ENCODE data around the gene HFE.
"Not testable (repeated sequence)": the region's sequence is repeated elsewhere in the genome, so short reads cannot be mapped to it uniquely, and the experiment has no call there.

HFE gene

GRCh38 chr6:26078066-26078465 is 9.2 kb upstream of the HFE start:
- DNase-seq, H3K4me3 Mint-ChIP-seq, H3K4me1 Mint-ChIP-seq, H3K36me3 Mint-ChIP-seq, H3K27ac Mint-ChIP-seq: not testable (repeated sequence)
- CTCF ChIA-PET: interaction anchor here (1.0 kb wide), 2 partner anchors 9 to 18 kb away, joined by 3 to 4 read pairs; partner anchors contain the start of gene HFE
- Mint-ChIP-seq H3K27me3 (peaks cover 33% of the 10 kb centered on the region), H3K9me3 (peaks cover 14% of the 10 kb centered on the region)

GRCh38 chr6:26081096-26081495 is 6.1 kb upstream of the HFE start:
- Mint-ChIP-seq H3K4me1 (peaks cover 15% of the 10 kb centered on the region), H3K9me3 (peaks cover 14% of the 10 kb centered on the region), H3K27me3 (peaks cover 22% of the 10 kb centered on the region)
- H3K4me3 Mint-ChIP-seq, DNase-seq, H3K27ac Mint-ChIP-seq, H3K36me3 Mint-ChIP-seq: not testable (repeated sequence)
- CTCF ChIA-PET: interaction anchor here (1.3 to 3.5 kb wide), 2 partner anchors 15 to 17 kb away, joined by 4 to 19 read pairs; no protein-coding TSS in a partner anchor

GRCh38 chr6:26086211-26086610 is 1.0 kb upstream of the HFE start:
- peak; percentile 74 for DNase-seq
- Mint-ChIP-seq H3K4me3 (peak overlapping the region; percentile 78), H3K36me3 (peaks cover 14% of the 10 kb centered on the region), H3K4me1 (peaks cover 58% of the 10 kb centered on the region), H3K27ac (peak overlapping the region; percentile 69), H3K27me3 (peaks cover 13% of the 10 kb centered on the region), H3K9me3 (peaks cover 8% of the 10 kb centered on the region)
- CTCF ChIA-PET: interaction anchor here (1.0 to 20.8 kb wide), 3 partner anchors 8 to 19 kb away, joined by 3 to 475 read pairs (median 51); no protein-coding TSS in a partner anchor

- peaks cover 70% of the 10 kb centered on the region for H3K4me1 Mint-ChIP-seq
- DNase-seq: no peak
- peaks cover 9% of the 10 kb centered on the region for H3K27me3 Mint-ChIP-seq
- peak overlapping the region; percentile 22 for H3K27ac Mint-ChIP-seq
- no peaks in the 10 kb centered on the region for H3K9me3 Mint-ChIP-seq
- H3K4me3 Mint-ChIP-seq: peak overlapping the region; percentile 78
- CTCF ChIA-PET: interaction anchor here (1.9 to 20.8 kb wide), 3 partner anchors 8 to 21 kb away, joined by 4 to 475 read pairs (median 51); no protein-coding TSS in a partner anchor
- H3K36me3 Mint-ChIP-seq: peaks cover 13% of the 10 kb centered on the region
Observed at GRCh38 chr6:26088344-26088743, 1.1 kb downstream of the HFE start.

- Mint-ChIP-seq H3K27ac (no peak overlapping the region), H3K4me3 (no peak overlapping the region), H3K27me3 (peaks cover 9% of the 10 kb centered on the region), H3K36me3 (peaks cover 13% of the 10 kb centered on the region), H3K9me3 (no peaks in the 10 kb centered on the region), H3K4me1 (peaks cover 70% of the 10 kb centered on the region)
- CTCF ChIA-PET: interaction anchor here (1.9 to 20.8 kb wide), 3 partner anchors 7 to 22 kb away, joined by 4 to 475 read pairs (median 51); no protein-coding TSS in a partner anchor
- DNase-seq: no peak
Observed at GRCh38 chr6:26089272-26089671, 2.0 kb downstream of the HFE start.

- H3K27ac Mint-ChIP-seq: peak overlapping the region; percentile 8
- no peaks in the 10 kb centered on the region for H3K9me3 Mint-ChIP-seq
- DNase-seq: no peak
- H3K4me1 Mint-ChIP-seq: peaks cover 45% of the 10 kb centered on the region
- H3K4me3 Mint-ChIP-seq: no peak overlapping the region
- H3K27me3 Mint-ChIP-seq: peaks cover 13% of the 10 kb centered on the region
- CTCF ChIA-PET: interaction anchor here (0.9 to 20.8 kb wide), 2 partner anchors 25 to 43 kb away, joined by 3 to 475 read pairs; no protein-coding TSS in a partner anchor
- peaks cover 13% of the 10 kb centered on the region for H3K36me3 Mint-ChIP-seq
Observed at GRCh38 chr6:26092443-26092842, 5.2 kb downstream of the HFE start.

GRCh38 chr6:26094036-26094435 is 6.8 kb downstream of the HFE start:
- CTCF ChIA-PET: interaction anchor here (1.5 to 20.8 kb wide), 2 partner anchors 11 to 27 kb away, joined by 4 to 475 read pairs; no protein-coding TSS in a partner anchor
- Mint-ChIP-seq H3K4me1 (peaks cover 31% of the 10 kb centered on the region), H3K9me3 (no peaks in the 10 kb centered on the region), H3K4me3 (no peak overlapping the region), H3K36me3 (peaks cover 13% of the 10 kb centered on the region), H3K27me3 (peaks cover 15% of the 10 kb centered on the region), H3K27ac (no peak overlapping the region)
- DNase-seq: no peak

- Mint-ChIP-seq H3K9me3 (no peaks in the 10 kb centered on the region), H3K4me3 (no peak overlapping the region)
Observed at GRCh38 chr6:26097268-26097875, 10.1 kb downstream of the HFE start.

GRCh38 chr6:26103141-26103769 is 16.0 kb downstream of the HFE start:
- Mint-ChIP-seq H3K27me3 (peaks cover 9% of the 10 kb centered on the region), H3K27ac (peak overlapping the region; percentile 100), H3K4me3 (peak overlapping the region; percentile 88), H3K4me1 (peaks cover 30% of the 10 kb centered on the region), H3K36me3 (peaks cover 6% of the 10 kb centered on the region), H3K9me3 (no peaks in the 10 kb centered on the region)
- DNase-seq: no peak
- CTCF ChIA-PET: interaction anchor here (20.8 kb wide), 1 partner anchor 36 kb away, joined by 475 read pairs; no protein-coding TSS in a partner anchor

More at GRCh38 chr6:26097268-26097875, 10.1 kb downstream of the HFE start:
- peak; percentile 74 for DNase-seq
- peaks cover 14% of the 10 kb centered on the region for H3K27me3 Mint-ChIP-seq
- peaks cover 12% of the 10 kb centered on the region for H3K4me1 Mint-ChIP-seq
- CTCF ChIA-PET: interaction anchor here (0.6 to 20.8 kb wide), 9 partner anchors 9 to 80 kb away, joined by 3 to 475 read pairs (median 4); partner anchors contain the start of gene HFE
- no peak overlapping the region for H3K27ac Mint-ChIP-seq
- H3K36me3 Mint-ChIP-seq: peaks cover 4% of the 10 kb centered on the region

- Mint-ChIP-seq H3K4me1 (peaks cover 30% of the 10 kb centered on the region), H3K27me3 (peaks cover 9% of the 10 kb centered on the region), H3K36me3 (peaks cover 6% of the 10 kb centered on the region), H3K4me3 (peak overlapping the region; percentile 88), H3K9me3 (no peaks in the 10 kb centered on the region), H3K27ac (peak overlapping the region; percentile 100)
- DNase-seq: peak; percentile 94
- CTCF ChIA-PET: interaction anchor here (0.6 to 20.8 kb wide), 4 partner anchors 10 to 60 kb away, joined by 3 to 475 read pairs (median 4); a partner anchor contains a TSS
Observed at GRCh38 chr6:26103770-26104456, 16.7 kb downstream of the HFE start.

GRCh38 chr6:26104457-26105108 is 17.4 kb downstream of the HFE start:
- H3K27ac Mint-ChIP-seq: peak overlapping the region; percentile 100
- peaks cover 6% of the 10 kb centered on the region for H3K36me3 Mint-ChIP-seq
- no peaks in the 10 kb centered on the region for H3K9me3 Mint-ChIP-seq
- CTCF ChIA-PET: interaction anchor here (0.6 to 20.8 kb wide), 4 partner anchors 10 to 60 kb away, joined by 3 to 475 read pairs (median 4); a partner anchor contains a TSS
- H3K4me3 Mint-ChIP-seq: peak overlapping the region; percentile 88
- H3K4me1 Mint-ChIP-seq: peaks cover 30% of the 10 kb centered on the region
- peak; percentile 57 for DNase-seq
- H3K27me3 Mint-ChIP-seq: peaks cover 3% of the 10 kb centered on the region

- Mint-ChIP-seq H3K9me3 (no peaks in the 10 kb centered on the region), H3K27me3 (peaks cover 3% of the 10 kb centered on the region), H3K36me3 (peaks cover 6% of the 10 kb centered on the region), H3K4me3 (peak overlapping the region; percentile 10), H3K27ac (peak overlapping the region; percentile 79), H3K4me1 (peaks cover 30% of the 10 kb centered on the region)
- CTCF ChIA-PET: interaction anchor here (1.5 to 20.8 kb wide), 2 partner anchors 9 to 38 kb away, joined by 4 to 475 read pairs; no protein-coding TSS in a partner anchor
- DNase-seq: no peak
Observed at GRCh38 chr6:26105109-26105730, 18.0 kb downstream of the HFE start.

GRCh38 chr6:26105842-26106241 is 18.6 kb downstream of the HFE start:
- Mint-ChIP-seq H3K27ac (no peak overlapping the region), H3K4me3 (no peak overlapping the region), H3K36me3 (peaks cover 6% of the 10 kb centered on the region), H3K9me3 (no peaks in the 10 kb centered on the region), H3K27me3 (peaks cover 3% of the 10 kb centered on the region), H3K4me1 (peaks cover 30% of the 10 kb centered on the region)
- CTCF ChIA-PET: interaction anchor here (0.7 to 20.8 kb wide), 2 partner anchors 9 to 39 kb away, joined by 3 to 475 read pairs; no protein-coding TSS in a partner anchor
- DNase-seq: no peak
